Activated naive CD4-positive, alpha-beta T cell treated with anti-CD3 and anti-CD28 coated beads, Interleukin-2, amount 50 U/mL, for 16 hours (primary cell): ENCODE measurements around the gene NOX5.

Experiments
- DNase-seq: peaks from one replicate; pipeline ENCODE4 v3.0.0-alpha.2; 2020

The NOX5 gene

DNA sequence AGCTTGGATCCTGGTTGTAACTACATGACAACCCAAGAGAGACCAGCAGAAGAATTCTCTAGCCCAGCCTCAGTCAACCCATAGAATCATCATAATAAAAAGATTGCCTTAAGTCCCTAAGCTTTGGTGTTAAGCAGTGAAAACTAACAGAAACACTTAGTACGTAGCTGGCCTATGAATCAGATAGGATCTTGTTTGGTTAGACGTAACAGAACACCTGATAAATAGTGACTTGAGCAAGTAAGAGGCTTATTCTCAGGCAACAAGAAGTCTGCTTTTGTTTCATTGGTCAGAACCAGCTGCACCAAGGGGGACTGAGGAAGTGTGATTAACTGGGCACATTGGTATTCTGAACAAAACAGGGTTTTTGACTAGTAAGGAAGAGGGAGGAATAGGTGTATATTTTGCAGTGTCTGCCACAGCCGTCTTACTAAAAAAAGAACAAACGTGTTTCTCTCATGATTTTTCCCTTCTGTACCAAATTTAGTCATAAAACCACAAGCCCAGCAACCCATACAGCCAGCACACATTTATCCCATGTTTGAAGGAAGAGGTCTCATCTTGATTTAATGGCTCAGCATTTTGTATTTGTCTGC lies 92.6 kb downstream of the NOX5 start:
- no peak for DNase-seq
